ENCODE measurements around the gene GLI1. TPM values are rescaled to one million over a fixed set of nuclear protein-coding genes. Genes with fewer than 3 reads are reported as not detected.

Gene GLI1
- total RNA-seq, 1 experiment from 2014 or later, result 1.9 TPM

DNA sequence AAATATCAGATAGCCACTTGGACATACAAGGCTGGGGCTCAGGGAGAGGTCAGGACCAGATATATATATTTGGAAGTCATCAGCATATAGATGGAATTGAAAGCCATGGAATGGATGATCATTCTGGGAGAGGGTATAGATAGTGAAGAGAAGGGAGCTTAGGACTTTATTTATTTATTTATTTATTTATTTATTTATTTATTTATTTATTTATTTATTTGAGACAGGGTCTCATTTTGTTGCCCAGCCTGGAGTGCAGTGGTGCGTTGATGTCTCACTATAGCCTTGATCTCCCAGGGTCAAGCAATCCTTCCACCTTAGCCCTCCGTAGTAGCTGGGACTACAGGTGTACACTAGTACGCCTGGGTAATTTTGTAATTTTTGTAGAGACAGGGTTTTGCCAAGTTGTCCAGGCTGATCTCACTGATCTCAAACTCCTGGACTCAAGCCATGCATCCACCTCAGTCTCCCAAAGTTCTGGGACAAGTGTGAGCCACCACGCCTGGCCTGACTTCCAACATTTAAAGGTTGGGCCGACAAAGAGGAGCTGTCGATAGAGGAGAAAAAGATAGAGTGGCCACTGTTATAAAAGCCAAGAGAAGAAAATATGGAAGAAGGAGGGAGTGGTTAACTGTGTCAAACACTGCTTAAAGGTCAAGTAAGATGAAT is 13.2 kb upstream of the GLI1 start:
- H3K9me3 ChIP-seq (ENCODE audit: low read length), result no peaks in the 10 kb centered on the region
- H2AFZ ChIP-seq (ENCODE audit: low read length), result no peak overlapping the region
- DNase-seq, result no peak
- H3K9ac ChIP-seq (ENCODE audit: low read length), result no peak overlapping the region
- H3K27me3 ChIP-seq (ENCODE audit: low read length), result no peaks in the 10 kb centered on the region
- H3K79me2 ChIP-seq (ENCODE audit: low read length), result no peaks in the 10 kb centered on the region
- no peak overlapping the region for H3K4me2 ChIP-seq (ENCODE audit: low read depth, low read length, poor library complexity, severe bottlenecking)
- no peak overlapping the region for H3K27ac ChIP-seq (ENCODE audit: low read length)
- no peak overlapping the region for H3K4me3 ChIP-seq (ENCODE audit: low read length)
- no peaks in the 10 kb centered on the region for H3K9me2 ChIP-seq (replicated peaks; ENCODE audit: insufficient read depth, low read length)
- no peaks in the 10 kb centered on the region for H3K4me1 ChIP-seq (ENCODE audit: low read length)
- no peaks in the 10 kb centered on the region for H4K20me1 ChIP-seq (ENCODE audit: insufficient read depth, low read depth, low read length)
- no peaks in the 10 kb centered on the region for H3K36me3 ChIP-seq (ENCODE audit: insufficient read depth, low read length)

- no peaks in the 10 kb centered on the region for H3K27me3 ChIP-seq (ENCODE audit: low read length)
- no peaks in the 10 kb centered on the region for H4K20me1 ChIP-seq (ENCODE audit: insufficient read depth, low read depth, low read length)
- no peak overlapping the region for H2AFZ ChIP-seq (ENCODE audit: low read length)
- no peaks in the 10 kb centered on the region for H3K9me2 ChIP-seq (replicated peaks; ENCODE audit: insufficient read depth, low read length)
- no peak overlapping the region for H3K27ac ChIP-seq (ENCODE audit: low read length)
- no peaks in the 10 kb centered on the region for H3K9me3 ChIP-seq (ENCODE audit: low read length)
- peak; percentile 37 for DNase-seq
- H3K4me3 ChIP-seq (ENCODE audit: low read length), result no peak overlapping the region
- H3K4me2 ChIP-seq (ENCODE audit: low read depth, low read length, poor library complexity, severe bottlenecking), result no peak overlapping the region
- H3K4me1 ChIP-seq (ENCODE audit: low read length), result peaks cover 12% of the 10 kb centered on the region
- H3K79me2 ChIP-seq (ENCODE audit: low read length), result no peaks in the 10 kb centered on the region
- H3K36me3 ChIP-seq (ENCODE audit: insufficient read depth, low read length), result no peaks in the 10 kb centered on the region
- no peak overlapping the region for H3K9ac ChIP-seq (ENCODE audit: low read length)
These were observed 10.9 kb upstream of the GLI1 start for GRCh38 chr12:57448669-57449068.

DNA sequence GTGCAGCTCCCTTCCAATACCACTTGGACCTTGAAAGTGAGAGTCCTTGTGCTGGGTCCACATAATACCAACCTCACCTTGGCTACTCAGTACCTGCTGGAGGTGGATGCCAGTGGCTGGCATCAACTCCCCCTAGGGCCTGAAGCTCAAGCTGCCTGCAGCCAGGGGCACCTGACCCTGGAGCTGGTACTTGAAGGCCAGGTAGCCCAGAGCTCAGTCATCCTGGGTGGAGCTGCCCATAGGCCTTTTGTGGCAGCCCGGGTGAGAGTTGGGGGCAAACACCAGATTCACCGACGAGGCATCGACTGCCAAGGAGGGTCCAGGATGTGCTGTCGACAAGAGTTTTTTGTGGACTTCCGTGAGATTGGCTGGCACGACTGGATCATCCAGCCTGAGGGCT is 10.2 kb upstream of the GLI1 start:
- Histone ChIP-seq H3K4me1 (ENCODE audit: low read length) (peaks cover 14% of the 10 kb centered on the region), H3K36me3 (ENCODE audit: insufficient read depth, low read length) (no peaks in the 10 kb centered on the region), H3K9me2 (replicated peaks; ENCODE audit: insufficient read depth, low read length) (no peaks in the 10 kb centered on the region), H3K4me3 (ENCODE audit: low read length) (no peak overlapping the region), H4K20me1 (ENCODE audit: insufficient read depth, low read depth, low read length) (no peaks in the 10 kb centered on the region), H3K27me3 (ENCODE audit: low read length) (no peaks in the 10 kb centered on the region), H3K79me2 (ENCODE audit: low read length) (no peaks in the 10 kb centered on the region), H3K4me2 (ENCODE audit: low read depth, low read length, poor library complexity, severe bottlenecking) (no peak overlapping the region), H3K9ac (ENCODE audit: low read length) (no peak overlapping the region), H3K27ac (ENCODE audit: low read length) (no peak overlapping the region), H3K9me3 (ENCODE audit: low read length) (no peaks in the 10 kb centered on the region), H2AFZ (ENCODE audit: low read length) (no peak overlapping the region)
- no peak for DNase-seq

GRCh38 chr12:57450057-57450456 is 9.5 kb upstream of the GLI1 start:
- Histone ChIP-seq H3K9me3 (ENCODE audit: low read length) (no peaks in the 10 kb centered on the region), H3K9ac (ENCODE audit: low read length) (no peak overlapping the region), H3K4me1 (ENCODE audit: low read length) (peaks cover 21% of the 10 kb centered on the region), H3K27ac (ENCODE audit: low read length) (no peak overlapping the region), H3K36me3 (ENCODE audit: insufficient read depth, low read length) (no peaks in the 10 kb centered on the region), H3K27me3 (ENCODE audit: low read length) (no peaks in the 10 kb centered on the region), H3K4me3 (ENCODE audit: low read length) (no peak overlapping the region), H4K20me1 (ENCODE audit: insufficient read depth, low read depth, low read length) (no peaks in the 10 kb centered on the region), H2AFZ (ENCODE audit: low read length) (no peak overlapping the region), H3K9me2 (replicated peaks; ENCODE audit: insufficient read depth, low read length) (no peaks in the 10 kb centered on the region), H3K79me2 (ENCODE audit: low read length) (no peaks in the 10 kb centered on the region), H3K4me2 (ENCODE audit: low read depth, low read length, poor library complexity, severe bottlenecking) (no peak overlapping the region)
- DNase-seq, result no peak

GRCh38 chr12:57451233-57451778 is 8.3 kb upstream of the GLI1 start:
- Histone ChIP-seq H3K9ac (ENCODE audit: low read length) (no peak overlapping the region), H3K4me2 (ENCODE audit: low read depth, low read length, poor library complexity, severe bottlenecking) (no peak overlapping the region), H3K9me3 (ENCODE audit: low read length) (no peaks in the 10 kb centered on the region)

DNA sequence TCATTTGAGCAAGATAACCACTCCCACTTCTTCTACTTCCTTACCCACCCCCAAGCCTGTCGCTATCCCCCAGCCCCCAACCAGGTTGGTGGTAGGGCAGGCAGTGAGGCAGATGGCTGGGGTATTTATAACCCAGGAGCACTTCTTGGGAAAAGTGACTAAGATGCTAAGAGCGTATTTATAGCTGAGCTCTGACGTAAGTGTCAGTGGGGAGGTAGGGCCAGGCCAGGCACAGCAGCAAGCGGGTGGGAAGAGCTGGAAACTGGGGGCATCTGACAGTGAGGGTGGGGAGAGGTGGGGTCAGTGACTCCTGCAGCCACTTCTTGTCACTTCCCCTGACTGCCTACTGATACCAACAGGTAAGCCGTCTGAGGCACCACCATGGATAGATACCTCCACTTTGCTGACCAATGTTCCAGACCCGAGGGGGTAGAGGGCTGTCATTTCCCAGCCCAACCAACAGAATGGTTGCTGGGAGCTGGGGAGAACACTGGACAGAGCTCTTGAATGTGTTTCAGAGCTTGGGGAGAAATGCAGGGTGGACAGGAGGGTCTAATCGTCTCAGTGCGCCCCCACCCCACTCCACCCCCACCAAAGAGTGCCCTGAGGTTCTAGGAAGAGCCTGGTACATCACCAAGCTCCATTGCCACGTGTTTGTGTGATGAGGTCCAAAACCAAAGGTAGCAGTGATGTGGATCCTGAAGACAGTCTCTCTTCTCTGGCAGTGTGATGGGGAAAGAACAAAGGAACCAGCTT is 7.2 kb upstream of the GLI1 start:
- no peak for DNase-seq
- Histone ChIP-seq H3K9me2 (replicated peaks; ENCODE audit: insufficient read depth, low read length) (no peaks in the 10 kb centered on the region), H3K27ac (ENCODE audit: low read length) (no peak overlapping the region), H3K4me3 (ENCODE audit: low read length) (no peak overlapping the region), H3K4me2 (ENCODE audit: low read depth, low read length, poor library complexity, severe bottlenecking) (peak overlapping the region; percentile 21), H4K20me1 (ENCODE audit: insufficient read depth, low read depth, low read length) (no peaks in the 10 kb centered on the region), H3K4me1 (ENCODE audit: low read length) (peaks cover 34% of the 10 kb centered on the region), H2AFZ (ENCODE audit: low read length) (no peak overlapping the region), H3K9me3 (ENCODE audit: low read length) (no peaks in the 10 kb centered on the region), H3K79me2 (ENCODE audit: low read length) (no peaks in the 10 kb centered on the region), H3K27me3 (ENCODE audit: low read length) (no peaks in the 10 kb centered on the region), H3K36me3 (ENCODE audit: insufficient read depth, low read length) (no peaks in the 10 kb centered on the region), H3K9ac (ENCODE audit: low read length) (peak overlapping the region; percentile 14; the same call in 1 of the 2 replicates)

More at GRCh38 chr12:57451233-57451778, 8.3 kb upstream of the GLI1 start:
- Histone ChIP-seq H3K9me2 (replicated peaks; ENCODE audit: insufficient read depth, low read length) (no peaks in the 10 kb centered on the region), H3K27ac (ENCODE audit: low read length) (no peak overlapping the region), H3K79me2 (ENCODE audit: low read length) (no peaks in the 10 kb centered on the region), H3K4me1 (ENCODE audit: low read length) (peaks cover 33% of the 10 kb centered on the region), H3K27me3 (ENCODE audit: low read length) (no peaks in the 10 kb centered on the region), H2AFZ (ENCODE audit: low read length) (no peak overlapping the region), H4K20me1 (ENCODE audit: insufficient read depth, low read depth, low read length) (no peaks in the 10 kb centered on the region), H3K4me3 (ENCODE audit: low read length) (no peak overlapping the region), H3K36me3 (ENCODE audit: insufficient read depth, low read length) (no peaks in the 10 kb centered on the region)
- no peak for DNase-seq

DNA sequence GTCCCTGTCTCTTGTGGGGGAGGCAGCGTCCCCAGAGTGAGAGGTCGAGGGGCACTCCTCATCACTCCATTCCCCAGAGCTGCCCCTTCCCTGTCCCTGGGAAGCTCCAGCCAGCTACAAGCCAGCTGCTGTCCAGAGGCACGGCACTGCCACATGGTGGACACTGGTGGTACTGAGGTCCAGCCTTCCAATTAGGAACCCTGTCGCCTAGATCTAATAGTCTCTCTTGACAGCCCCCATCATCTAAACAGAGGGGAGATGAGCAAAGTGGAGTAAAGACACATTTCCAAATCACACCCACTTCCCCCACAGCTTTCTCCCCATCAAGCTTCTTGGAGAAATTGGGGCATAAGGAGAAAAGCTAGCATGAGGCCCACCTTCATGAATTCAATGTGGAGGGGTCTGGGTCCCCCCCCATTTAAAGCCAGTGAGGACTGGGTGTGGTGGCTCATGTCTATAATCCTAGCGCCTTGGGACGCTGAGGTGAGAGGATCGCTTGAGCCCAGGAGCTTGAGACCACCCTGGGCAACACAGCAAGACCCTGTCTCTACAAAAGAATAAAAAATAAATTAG is 6.6 kb upstream of the GLI1 start:
- Histone ChIP-seq H3K4me3 (ENCODE audit: low read length) (no peak overlapping the region), H4K20me1 (ENCODE audit: insufficient read depth, low read depth, low read length) (no peaks in the 10 kb centered on the region), H2AFZ (ENCODE audit: low read length) (no peak overlapping the region), H3K36me3 (ENCODE audit: insufficient read depth, low read length) (no peaks in the 10 kb centered on the region), H3K4me2 (ENCODE audit: low read depth, low read length, poor library complexity, severe bottlenecking) (peak overlapping the region; percentile 21), H3K27ac (ENCODE audit: low read length) (no peak overlapping the region), H3K9me3 (ENCODE audit: low read length) (no peaks in the 10 kb centered on the region), H3K79me2 (ENCODE audit: low read length) (no peaks in the 10 kb centered on the region), H3K27me3 (ENCODE audit: low read length) (no peaks in the 10 kb centered on the region), H3K9ac (ENCODE audit: low read length) (peak overlapping the region; percentile 14; the same call in 1 of the 2 replicates), H3K9me2 (replicated peaks; ENCODE audit: insufficient read depth, low read length) (no peaks in the 10 kb centered on the region), H3K4me1 (ENCODE audit: low read length) (peaks cover 37% of the 10 kb centered on the region)
- DNase-seq, result peak; percentile 82

- Histone ChIP-seq H3K79me2 (ENCODE audit: low read length) (no peaks in the 10 kb centered on the region), H3K4me2 (ENCODE audit: low read depth, low read length, poor library complexity, severe bottlenecking) (peak overlapping the region; percentile 70), H4K20me1 (ENCODE audit: insufficient read depth, low read depth, low read length) (no peaks in the 10 kb centered on the region), H3K4me1 (ENCODE audit: low read length) (peaks cover 45% of the 10 kb centered on the region), H3K9ac (ENCODE audit: low read length) (peak overlapping the region; percentile 75), H2AFZ (ENCODE audit: low read length) (no peak overlapping the region), H3K4me3 (ENCODE audit: low read length) (no peak overlapping the region), H3K9me3 (ENCODE audit: low read length) (no peaks in the 10 kb centered on the region), H3K36me3 (ENCODE audit: insufficient read depth, low read length) (no peaks in the 10 kb centered on the region), H3K9me2 (replicated peaks; ENCODE audit: insufficient read depth, low read length) (no peaks in the 10 kb centered on the region), H3K27me3 (ENCODE audit: low read length) (no peaks in the 10 kb centered on the region), H3K27ac (ENCODE audit: low read length) (peak overlapping the region; percentile 82; the same call in 1 of the 2 replicates)
- no peak for DNase-seq
These were observed 5.4 kb upstream of the GLI1 start for GRCh38 chr12:57454213-57454565.

Measured in Karpas-422 (cell line).